ENCODE measurements around the gene SLC2A9.

Gene SLC2A9

DNA sequence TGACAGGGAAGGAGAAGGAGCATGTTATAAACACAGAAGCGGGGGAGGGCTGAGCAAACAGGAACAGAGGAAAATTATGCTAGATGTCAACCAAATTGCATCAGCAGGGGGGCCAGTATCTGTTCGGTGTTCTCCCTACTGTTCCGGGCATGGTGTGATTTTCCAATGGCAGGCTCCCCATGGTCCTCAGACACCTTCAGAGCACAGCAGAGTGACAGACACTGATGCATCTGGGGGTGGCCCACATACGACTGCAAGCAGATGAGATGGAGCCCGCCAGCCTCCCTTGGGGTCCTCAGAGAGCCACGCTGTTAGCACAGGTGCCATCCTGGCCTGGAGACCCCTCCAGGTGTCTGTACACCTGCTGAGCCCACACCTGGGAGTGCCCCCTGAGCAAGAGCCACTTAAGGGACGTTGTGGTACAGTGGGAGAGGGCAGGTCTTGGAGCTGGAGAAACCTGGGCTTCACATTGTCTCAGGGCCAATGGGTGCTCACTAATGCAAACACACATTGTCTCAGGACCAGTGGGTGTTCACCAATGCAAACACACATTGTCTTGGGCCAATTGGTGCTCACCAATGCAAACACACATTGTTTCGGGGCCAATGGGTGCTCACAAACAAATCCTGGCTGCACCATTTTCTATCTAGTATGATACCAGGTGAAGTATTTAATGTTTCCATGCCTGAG lies 95.4 kb downstream of the SLC2A9 start:
- no peak overlapping the region for H3K27ac ChIP-seq
- H3K4me3 ChIP-seq: no peak overlapping the region
- H3K4me2 ChIP-seq: no peak overlapping the region
- peaks cover 0 to 44% (median 0%) of the 10 kb centered on the region in 11 experiments; a peak in 9 of 22 replicates for H3K36me3 ChIP-seq
- no peak overlapping the region for H3K9ac ChIP-seq
- TF ChIP-seq Cebpa-rat (IDR thresholded peaks at IDR 0.05): no peak
- H3K4me1 ChIP-seq: peaks cover 0 to 12% (median 0%) of the 10 kb centered on the region in 10 experiments; a peak in 7 of 20 replicates
- no peaks in the 10 kb centered on the region for H3K9me3 ChIP-seq (replicated peaks in 1 of 11)
- H3K27me3 ChIP-seq: no peaks in the 10 kb centered on the region
- H4K20me1 ChIP-seq: peaks cover 0 to 46% (median 0%) of the 10 kb centered on the region in 11 experiments; a peak in 4 of 22 replicates

DNA sequence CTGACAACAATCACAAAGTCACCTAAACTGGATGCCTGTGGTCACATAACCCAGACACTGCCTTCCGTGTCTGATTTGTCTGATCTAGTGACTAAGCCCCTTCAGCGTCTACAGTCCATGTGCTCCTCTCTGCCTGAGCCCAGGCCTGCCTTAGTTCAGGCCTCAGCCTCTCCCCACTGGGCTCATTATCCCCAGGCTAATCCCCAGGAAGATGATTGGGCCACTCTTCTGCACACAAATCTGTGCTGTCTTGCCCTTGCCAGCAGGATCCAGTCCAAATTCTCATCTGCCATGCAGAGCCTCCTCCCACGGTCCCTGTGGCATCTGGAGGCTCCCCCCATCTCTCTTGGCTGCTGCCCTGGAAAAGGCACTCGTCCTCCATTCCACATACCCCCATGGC lies 96.5 kb downstream of the SLC2A9 start:
- peaks cover 0 to 12% (median 0%) of the 10 kb centered on the region in 10 experiments; a peak in 7 of 20 replicates for H3K4me1 ChIP-seq
- peaks cover 0 to 34% (median 0%) of the 10 kb centered on the region in 11 experiments; a peak in 4 of 22 replicates for H4K20me1 ChIP-seq
- H3K27ac ChIP-seq: no peak overlapping the region
- TF ChIP-seq Cebpa-rat (IDR thresholded peaks at IDR 0.05): no peak
- H3K9ac ChIP-seq: no peak overlapping the region
- no peak overlapping the region for H3K4me3 ChIP-seq
- no peak overlapping the region for H3K4me2 ChIP-seq
- H3K27me3 ChIP-seq: no peaks in the 10 kb centered on the region
- H3K36me3 ChIP-seq: peaks cover 0 to 46% (median 0%) of the 10 kb centered on the region in 11 experiments; a peak in 9 of 22 replicates
- no peaks in the 10 kb centered on the region for H3K9me3 ChIP-seq (replicated peaks in 1 of 11)

DNA sequence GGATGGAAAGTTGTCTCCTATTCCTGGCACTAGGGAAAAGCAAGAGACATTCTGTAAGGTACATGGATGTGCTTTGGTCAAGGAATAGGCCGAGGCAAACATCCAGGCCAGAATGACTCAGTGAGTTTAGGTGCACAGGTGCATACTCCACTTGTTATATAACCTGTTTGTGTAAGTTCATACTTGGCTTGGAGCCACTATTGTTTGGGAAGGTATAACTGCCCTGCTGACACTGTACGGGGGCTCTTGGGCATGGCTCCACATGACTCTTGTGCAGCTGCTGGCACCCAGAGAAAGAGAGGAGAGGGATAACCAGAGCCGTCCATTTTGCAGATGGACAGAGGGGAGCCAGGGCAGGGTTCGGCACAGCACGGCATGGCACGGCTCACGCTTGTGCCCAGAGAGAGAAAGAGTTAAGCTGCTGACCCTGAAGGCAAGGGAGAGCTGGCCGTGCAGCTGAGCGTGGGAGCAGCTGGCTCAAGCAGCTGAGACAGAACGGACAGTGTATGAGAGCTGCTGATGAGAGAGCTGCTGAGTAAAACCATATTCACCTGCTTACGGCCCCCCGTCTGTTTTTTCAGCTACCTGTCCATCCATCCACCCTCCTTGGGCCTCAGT lies 98.0 kb downstream of the SLC2A9 start:
- Histone ChIP-seq H3K27me3 (no peaks in the 10 kb centered on the region), H3K27ac (no peak overlapping the region), H3K4me2 (no peak overlapping the region)

DNA sequence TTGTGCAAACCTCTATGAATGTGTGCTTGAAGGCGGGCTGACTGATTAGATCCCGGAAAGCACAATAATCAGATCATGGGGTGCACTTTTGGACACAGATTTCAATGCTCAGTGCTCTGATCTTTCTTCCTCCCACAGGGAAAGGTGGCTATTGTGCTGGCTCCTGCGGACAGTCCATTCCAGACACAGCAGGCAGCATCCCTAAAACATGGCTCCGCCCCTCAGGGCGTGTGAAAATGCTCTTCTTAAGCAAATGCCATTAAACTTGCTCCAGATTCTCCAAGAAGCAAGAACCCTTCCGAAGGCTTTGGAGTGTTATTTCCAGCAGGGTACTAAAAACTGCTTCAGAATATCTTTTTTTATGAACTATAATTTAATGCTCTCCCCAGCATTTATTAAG lies 100.0 kb downstream of the SLC2A9 start:
- H3K4me3 ChIP-seq: no peak overlapping the region
- peaks cover 0 to 9% (median 0%) of the 10 kb centered on the region in 10 experiments; a peak in 3 of 20 replicates for H3K4me1 ChIP-seq
- no peak overlapping the region for H3K9ac ChIP-seq
- H3K9me3 ChIP-seq (replicated peaks in 1 of 11): no peaks in the 10 kb centered on the region
- H3K27me3 ChIP-seq: no peaks in the 10 kb centered on the region
- TF ChIP-seq Cebpa-rat (IDR thresholded peaks at IDR 0.05): no peak
- no peak overlapping the region for H3K4me2 ChIP-seq
- peaks cover 0 to 53% (median 0%) of the 10 kb centered on the region in 11 experiments; a peak in 10 of 22 replicates for H3K36me3 ChIP-seq
- peaks cover 0 to 24% (median 0%) of the 10 kb centered on the region in 11 experiments; a peak in 2 of 22 replicates for H4K20me1 ChIP-seq
- no peak overlapping the region for H3K27ac ChIP-seq

More for the DNA sequence above, 98.0 kb downstream of the SLC2A9 start:
- Histone ChIP-seq H3K9me3 (replicated peaks in 1 of 11) (no peaks in the 10 kb centered on the region), H4K20me1 (peaks cover 0 to 24% (median 0%) of the 10 kb centered on the region in 11 experiments; a peak in 2 of 22 replicates), H3K4me3 (no peak overlapping the region), H3K4me1 (peaks cover 0 to 12% (median 0%) of the 10 kb centered on the region in 10 experiments; a peak in 7 of 20 replicates), H3K9ac (no peak overlapping the region), H3K36me3 (peaks cover 0 to 51% (median 0%) of the 10 kb centered on the region in 11 experiments; a peak in 10 of 22 replicates)
- TF ChIP-seq Cebpa-rat (IDR thresholded peaks at IDR 0.05): no peak

DNA sequence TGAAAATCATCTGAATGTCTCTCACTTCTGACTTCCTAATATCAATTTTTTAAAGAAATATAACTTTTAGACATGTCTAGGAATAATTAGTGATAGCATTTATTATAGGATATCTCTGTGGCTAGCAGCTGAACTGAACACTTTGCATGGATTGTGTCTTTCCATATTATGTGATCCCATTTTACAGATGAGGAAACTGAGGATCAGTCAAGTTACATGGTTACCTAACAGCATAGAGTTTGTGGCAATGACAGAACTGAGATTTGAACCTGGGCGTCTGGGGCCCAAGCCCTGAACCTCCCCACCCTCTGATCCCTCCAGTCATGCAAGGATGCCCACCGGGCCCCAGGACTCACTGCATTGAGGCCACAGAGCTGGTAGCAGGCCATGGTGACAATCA lies 101.3 kb downstream of the SLC2A9 start:
- H3K4me1 ChIP-seq: peaks cover 0 to 9% (median 0%) of the 10 kb centered on the region in 10 experiments; a peak in 3 of 20 replicates
- no peaks in the 10 kb centered on the region for H3K9me3 ChIP-seq (replicated peaks in 1 of 11)
- no peak overlapping the region for H3K27ac ChIP-seq
- H4K20me1 ChIP-seq: peaks cover 0 to 21% (median 0%) of the 10 kb centered on the region in 11 experiments; a peak in 2 of 22 replicates
- no peak for TF ChIP-seq Cebpa-rat (IDR thresholded peaks at IDR 0.05)
- H3K4me3 ChIP-seq: no peak overlapping the region
- no peak overlapping the region for H3K9ac ChIP-seq
- H3K36me3 ChIP-seq: peaks cover 0 to 54% (median 0%) of the 10 kb centered on the region in 11 experiments; a peak in 10 of 22 replicates
- H3K27me3 ChIP-seq: no peaks in the 10 kb centered on the region
- H3K4me2 ChIP-seq: no peak overlapping the region

DNA sequence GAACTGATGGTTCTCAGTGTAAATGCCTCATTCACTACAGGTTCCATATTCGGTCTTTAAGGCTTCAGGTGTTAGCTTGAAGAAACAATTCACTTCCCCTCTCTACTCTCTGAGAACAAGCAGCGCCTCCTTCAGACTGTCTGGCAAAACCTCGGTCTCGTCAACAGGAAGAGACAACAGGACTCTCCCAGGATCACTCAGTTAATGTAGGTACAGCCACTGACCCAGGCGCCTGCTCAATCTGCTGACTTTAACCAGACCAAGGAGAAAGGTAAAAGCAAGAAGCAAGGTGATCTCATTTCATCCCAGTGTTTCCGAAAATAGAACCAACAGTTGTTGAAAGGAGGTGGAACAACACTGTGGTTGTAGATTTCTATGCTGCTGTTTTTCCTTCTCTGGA lies 102.2 kb downstream of the SLC2A9 start:
- Histone ChIP-seq H3K27ac (no peak overlapping the region), H3K4me2 (no peak overlapping the region), H3K9me3 (replicated peaks in 1 of 11) (no peaks in the 10 kb centered on the region), H3K4me1 (peaks cover 0 to 9% (median 0%) of the 10 kb centered on the region in 10 experiments; a peak in 3 of 20 replicates), H3K4me3 (no peak overlapping the region), H4K20me1 (peaks cover 0 to 11% (median 0%) of the 10 kb centered on the region in 11 experiments; a peak in 2 of 22 replicates), H3K36me3 (peaks cover 0 to 54% (median 0%) of the 10 kb centered on the region in 11 experiments; a peak in 10 of 22 replicates), H3K27me3 (no peaks in the 10 kb centered on the region), H3K9ac (no peak overlapping the region)
- no peak for TF ChIP-seq Cebpa-rat (IDR thresholded peaks at IDR 0.05)

DNA sequence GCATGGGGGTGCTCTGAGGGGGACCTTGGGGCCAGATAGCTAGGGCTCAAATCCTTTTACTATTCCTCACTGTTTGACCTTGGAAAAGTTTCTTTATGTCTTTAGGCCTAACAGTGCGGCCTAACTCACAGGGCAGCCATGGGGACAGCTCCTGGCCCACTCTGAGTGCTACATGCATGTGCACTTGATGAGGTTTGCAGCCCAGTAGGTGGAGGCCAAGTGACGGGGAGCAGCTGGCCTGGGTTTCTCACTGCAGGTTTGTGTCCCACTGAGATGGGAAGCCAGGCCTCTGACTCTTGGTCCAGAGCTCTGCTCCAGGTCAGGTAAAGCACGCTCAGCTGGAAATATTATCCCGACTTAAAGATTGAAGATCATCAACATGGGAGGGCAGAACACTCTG lies 102.8 kb downstream of the SLC2A9 start:
- H3K9me3 ChIP-seq (replicated peaks in 1 of 11): no peaks in the 10 kb centered on the region
- no peak overlapping the region for H3K27ac ChIP-seq
- H3K9ac ChIP-seq: no peak overlapping the region
- no peak overlapping the region for H3K4me2 ChIP-seq
- peaks cover 0 to 9% (median 0%) of the 10 kb centered on the region in 10 experiments; a peak in 3 of 20 replicates for H3K4me1 ChIP-seq
- no peak for TF ChIP-seq Cebpa-rat (IDR thresholded peaks at IDR 0.05)
- H4K20me1 ChIP-seq: peaks cover 0 to 14% (median 0%) of the 10 kb centered on the region in 11 experiments; a peak in 2 of 22 replicates
- no peaks in the 10 kb centered on the region for H3K27me3 ChIP-seq
- H3K36me3 ChIP-seq: peaks cover 0 to 55% (median 0%) of the 10 kb centered on the region in 11 experiments; a peak in 10 of 22 replicates
- no peak overlapping the region for H3K4me3 ChIP-seq

DNA sequence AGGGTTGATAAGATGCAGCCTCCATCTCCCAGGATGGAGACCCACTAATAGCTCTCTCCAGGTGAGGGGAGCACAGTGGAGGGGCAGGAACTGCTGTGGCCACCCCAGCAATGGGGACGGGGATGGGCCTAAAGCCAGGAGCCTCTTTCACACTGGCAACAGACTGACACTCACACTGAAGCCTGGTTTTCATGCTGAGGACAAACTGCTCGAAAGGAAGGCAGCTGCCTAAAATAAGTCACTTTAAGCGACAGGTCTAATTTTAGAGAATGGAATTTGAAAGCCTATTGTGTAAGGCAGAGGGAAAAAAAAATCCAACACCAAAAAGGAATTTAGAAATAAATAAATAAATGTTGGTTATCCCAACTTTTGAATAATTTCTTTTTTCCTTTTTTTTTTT lies 104.4 kb downstream of the SLC2A9 start:
- H3K4me3 ChIP-seq: no peak overlapping the region
- H3K4me2 ChIP-seq: no peak overlapping the region
- no peaks in the 10 kb centered on the region for H3K9me3 ChIP-seq (replicated peaks in 1 of 11)
- H4K20me1 ChIP-seq: peaks cover 0 to 8% (median 0%) of the 10 kb centered on the region in 11 experiments; a peak in 2 of 22 replicates
- H3K27ac ChIP-seq: no peak overlapping the region
- no peaks in the 10 kb centered on the region for H3K27me3 ChIP-seq
- no peak overlapping the region for H3K9ac ChIP-seq
- H3K4me1 ChIP-seq: peaks cover 0 to 9% (median 0%) of the 10 kb centered on the region in 10 experiments; a peak in 3 of 20 replicates
- peaks cover 0 to 64% (median 0%) of the 10 kb centered on the region in 11 experiments; a peak in 10 of 22 replicates for H3K36me3 ChIP-seq
- no peak for TF ChIP-seq Cebpa-rat (IDR thresholded peaks at IDR 0.05)

DNA sequence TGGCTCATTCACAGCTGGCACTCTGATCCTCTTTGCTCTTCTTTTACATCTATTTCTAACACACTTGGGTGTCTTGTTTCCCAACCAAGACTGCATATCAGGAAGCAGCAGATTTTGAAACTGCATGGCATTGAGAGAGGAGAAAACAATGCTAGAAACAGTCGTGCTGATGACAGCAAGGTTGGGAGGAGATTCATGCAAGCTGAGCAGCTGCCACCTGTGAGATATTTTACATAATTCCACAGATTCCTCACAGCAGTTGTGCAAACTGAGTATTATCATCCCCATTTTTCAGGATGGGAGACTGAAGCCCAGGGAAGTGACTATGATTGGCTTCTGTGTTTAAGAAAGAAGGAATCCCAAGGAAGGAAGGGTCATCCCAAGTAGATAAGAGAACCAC lies 105.0 kb downstream of the SLC2A9 start:
- H3K4me1 ChIP-seq: peaks cover 0 to 9% (median 0%) of the 10 kb centered on the region in 10 experiments; a peak in 3 of 20 replicates
- H4K20me1 ChIP-seq: peaks cover 0 to 8% (median 0%) of the 10 kb centered on the region in 11 experiments; a peak in 2 of 22 replicates
- no peaks in the 10 kb centered on the region for H3K9me3 ChIP-seq (replicated peaks in 1 of 11)
- H3K36me3 ChIP-seq: peaks cover 0 to 68% (median 0%) of the 10 kb centered on the region in 11 experiments; a peak in 10 of 22 replicates
- no peak overlapping the region for H3K4me2 ChIP-seq
- H3K9ac ChIP-seq: no peak overlapping the region
- TF ChIP-seq Cebpa-rat (IDR thresholded peaks at IDR 0.05): no peak
- H3K27me3 ChIP-seq: no peaks in the 10 kb centered on the region
- no peak overlapping the region for H3K27ac ChIP-seq
- no peak overlapping the region for H3K4me3 ChIP-seq

Measured in BLaER1 treated with 17β-estradiol and CSF1 and Interleukin-3, amounts not matched to agents 10 nM and 100 nM (cell line).